PFSK-1 (cell line): ENCODE measurements around the gene MLNR.

Experiments
- FOXP2 ChIP-seq: optimal IDR thresholded peaks from 2 replicates; pipeline ENCODE3; 2011; ENCODE audit warnings: borderline replicate concordance, control low read depth, inconsistent platforms; ENCODE audit not compliant: insufficient read depth; ENCODE audit errors: extremely low read length, extremely low read depth
- POLR2AphosphoS5 ChIP-seq: IDR thresholded peaks from 2 replicates; pipeline ENCODE4 v1.6.1; 2012; ENCODE audit warnings: low read depth, mild to moderate bottlenecking, control low read depth, low read length, moderate library complexity
- REST ChIP-seq, 2 experiments: IDR thresholded peaks; 2 replicates each; pipeline versions ENCODE4 v1.6.1 to v1.8.0; 2011 to 2012; ENCODE audit warnings: low read depth in 2 of 2, low read length in 2 of 2, control low read depth in 1 of 2, inconsistent platforms in 1 of 2, mild to moderate bottlenecking in 1 of 2, moderate library complexity in 1 of 2; ENCODE audit not compliant: insufficient read depth in 1 of 2
- SIN3A ChIP-seq: IDR thresholded peaks from 2 replicates; pipeline ENCODE4 v1.6.1; 2012; ENCODE audit warnings: mild to moderate bottlenecking, low read length, moderate library complexity, borderline replicate concordance; ENCODE audit not compliant: insufficient read depth
- TAF1 ChIP-seq: IDR thresholded peaks from 2 replicates; pipeline ENCODE4 v1.6.1; 2012; ENCODE audit warnings: low read length, control low read depth, borderline replicate concordance; ENCODE audit not compliant: insufficient read depth

DNA sequence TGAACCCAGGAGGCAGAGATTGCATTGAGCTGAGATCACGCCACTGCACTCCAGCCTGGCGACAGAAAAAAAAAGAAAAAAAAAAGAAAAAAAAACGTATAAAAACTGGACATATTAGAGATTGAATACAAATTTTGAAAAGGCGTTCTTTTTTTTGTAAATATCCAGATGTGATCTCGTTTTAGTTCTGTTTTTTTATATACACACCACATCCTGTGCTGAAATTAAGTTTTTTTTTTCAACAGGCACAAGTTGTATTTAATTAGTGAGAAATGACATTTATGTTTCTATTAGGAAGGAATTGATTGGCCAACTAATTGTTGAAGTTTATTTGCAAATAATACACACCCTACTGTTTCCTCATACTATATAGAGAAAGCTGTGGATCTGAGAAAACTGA, 31.2 kb downstream of the MLNR start:
- TF ChIP-seq SIN3A (no peak), POLR2AphosphoS5 (no peak), TAF1 (no peak), REST (IDR thresholded peaks at IDR 0.05; ENCODE audit: insufficient read depth in 1 of 2, low read depth in 2 of 2, low read length in 2 of 2) (no peak), FOXP2 (no peak)
